ENCODE measurements around the gene CDK5RAP2. TPM values are rescaled to one million over a fixed set of nuclear protein-coding genes. Genes with fewer than 3 reads are reported as not detected.

CDK5RAP2 gene
- total RNA-seq, 4 donors from 2014 or later: 28.9 to 62.3 (median 40.0) TPM

- Histone ChIP-seq H3K4me1 (no peaks in the 10 kb centered on the region), H3K27ac (no peak overlapping the region), H3K9me3 (no peaks in the 10 kb centered on the region), H3K4me3 (no peak overlapping the region), H3K36me3 (no peaks in the 10 kb centered on the region), H3K27me3 (no peaks in the 10 kb centered on the region)
- intact Hi-C loops (cut with DNase I; ENCODE audit: low total_unique reads): no loop called here
- no peak for DNase-seq
- TF ChIP-seq POLR2A (IDR thresholded peaks at IDR 0.05): no peak
- TF ChIP-seq, protein P1, sequence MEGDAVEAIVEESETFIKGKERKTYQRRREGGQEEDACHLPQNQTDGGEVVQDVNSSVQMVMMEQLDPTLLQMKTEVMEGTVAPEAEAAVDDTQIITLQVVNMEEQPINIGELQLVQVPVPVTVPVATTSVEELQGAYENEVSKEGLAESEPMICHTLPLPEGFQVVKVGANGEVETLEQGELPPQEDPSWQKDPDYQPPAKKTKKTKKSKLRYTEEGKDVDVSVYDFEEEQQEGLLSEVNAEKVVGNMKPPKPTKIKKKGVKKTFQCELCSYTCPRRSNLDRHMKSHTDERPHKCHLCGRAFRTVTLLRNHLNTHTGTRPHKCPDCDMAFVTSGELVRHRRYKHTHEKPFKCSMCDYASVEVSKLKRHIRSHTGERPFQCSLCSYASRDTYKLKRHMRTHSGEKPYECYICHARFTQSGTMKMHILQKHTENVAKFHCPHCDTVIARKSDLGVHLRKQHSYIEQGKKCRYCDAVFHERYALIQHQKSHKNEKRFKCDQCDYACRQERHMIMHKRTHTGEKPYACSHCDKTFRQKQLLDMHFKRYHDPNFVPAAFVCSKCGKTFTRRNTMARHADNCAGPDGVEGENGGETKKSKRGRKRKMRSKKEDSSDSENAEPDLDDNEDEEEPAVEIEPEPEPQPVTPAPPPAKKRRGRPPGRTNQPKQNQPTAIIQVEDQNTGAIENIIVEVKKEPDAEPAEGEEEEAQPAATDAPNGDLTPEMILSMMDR (IDR thresholded peaks at IDR 0.05): no peak
Observed at GRCh38 chr9:120526534-120526933, 53.4 kb downstream of the CDK5RAP2 start.

DNA sequence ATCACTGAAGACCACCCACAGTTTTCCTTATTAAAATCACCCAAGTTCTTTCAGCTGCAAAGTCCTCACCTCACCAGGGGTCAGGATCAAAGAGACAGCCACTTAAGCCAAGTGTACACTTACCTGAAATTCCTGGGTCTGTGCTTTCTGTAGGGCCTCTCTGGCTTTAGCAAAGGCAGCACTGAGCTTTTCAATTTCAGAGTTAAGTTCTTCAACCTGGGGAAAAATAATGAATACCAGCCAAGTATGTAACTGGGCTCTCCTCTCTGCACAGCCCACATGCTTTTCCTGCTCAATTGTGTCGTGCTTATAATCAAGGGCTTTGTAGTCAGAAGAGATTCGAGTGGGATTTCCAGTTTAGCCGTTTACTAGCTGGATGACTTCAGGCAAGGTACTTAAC is 55.1 kb downstream of the CDK5RAP2 start:
- DNase-seq: no peak
- intact Hi-C loops (cut with DNase I; ENCODE audit: low total_unique reads): no loop called here
- H3K27me3 ChIP-seq: no peaks in the 10 kb centered on the region
- H3K36me3 ChIP-seq: no peaks in the 10 kb centered on the region
- H3K4me3 ChIP-seq: no peak overlapping the region
- H3K9me3 ChIP-seq: no peaks in the 10 kb centered on the region
- no peak overlapping the region for H3K27ac ChIP-seq
- TF ChIP-seq, protein P1 (IDR thresholded peaks at IDR 0.05): no peak
- TF ChIP-seq POLR2A (IDR thresholded peaks at IDR 0.05): no peak
- H3K4me1 ChIP-seq: no peaks in the 10 kb centered on the region

DNA sequence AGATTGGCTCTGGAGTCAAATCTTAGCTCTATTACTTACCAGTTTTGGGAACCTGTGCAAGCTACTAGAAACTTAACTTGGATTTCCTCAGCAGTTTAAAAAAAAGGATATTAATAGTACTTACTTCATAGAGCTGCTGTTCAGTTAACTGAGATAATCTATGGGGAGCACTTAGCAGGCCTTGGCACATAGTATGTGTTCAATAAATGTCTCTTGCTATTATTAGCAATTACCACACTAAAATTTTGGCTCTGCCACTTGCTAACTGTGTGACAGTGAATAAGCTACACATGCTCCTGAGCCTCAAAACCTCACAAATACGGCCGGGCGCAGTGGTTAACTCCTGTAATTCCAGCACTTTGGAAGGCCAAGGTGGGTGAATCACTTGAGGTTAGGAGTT is 55.9 kb downstream of the CDK5RAP2 start:
- TF ChIP-seq, protein P1 (IDR thresholded peaks at IDR 0.05): no peak
- no peak for TF ChIP-seq POLR2A (IDR thresholded peaks at IDR 0.05)
- Histone ChIP-seq H3K27me3 (no peaks in the 10 kb centered on the region), H3K4me3 (no peak overlapping the region), H3K4me1 (no peaks in the 10 kb centered on the region), H3K36me3 (no peaks in the 10 kb centered on the region), H3K27ac (no peak overlapping the region), H3K9me3 (no peaks in the 10 kb centered on the region)
- intact Hi-C loops (cut with DNase I; ENCODE audit: low total_unique reads): no loop called here
- no peak for DNase-seq

GRCh38 chr9:120522558-120522957 is 57.4 kb downstream of the CDK5RAP2 start:
- Histone ChIP-seq H3K4me1 (no peaks in the 10 kb centered on the region), H3K27me3 (no peaks in the 10 kb centered on the region), H3K4me3 (no peak overlapping the region), H3K9me3 (no peaks in the 10 kb centered on the region), H3K27ac (no peak overlapping the region), H3K36me3 (no peaks in the 10 kb centered on the region)
- TF ChIP-seq, protein P1 (IDR thresholded peaks at IDR 0.05): no peak
- TF ChIP-seq POLR2A (IDR thresholded peaks at IDR 0.05): no peak
- DNase-seq: no peak
- intact Hi-C loops (cut with DNase I; ENCODE audit: low total_unique reads): no loop called here

GRCh38 chr9:120522032-120522431 is 57.9 kb downstream of the CDK5RAP2 start:
- DNase-seq: no peak
- TF ChIP-seq, protein P1 (IDR thresholded peaks at IDR 0.05): no peak
- TF ChIP-seq POLR2A (IDR thresholded peaks at IDR 0.05): no peak
- Histone ChIP-seq H3K27ac (no peak overlapping the region), H3K9me3 (no peaks in the 10 kb centered on the region), H3K4me3 (no peak overlapping the region), H3K36me3 (no peaks in the 10 kb centered on the region), H3K27me3 (no peaks in the 10 kb centered on the region), H3K4me1 (no peaks in the 10 kb centered on the region)
- intact Hi-C loops (cut with DNase I; ENCODE audit: low total_unique reads): no loop called here
